OCI-LY3 (cell line): ENCODE data around the gene PLP2.

Experiments used
- CTCF ChIP-seq: fragments of 200-600, 300-600 bp; sonication (generic); IDR thresholded peaks from 2 replicates; pipeline ENCODE4 v1.5.1; 2014; ENCODE audit warnings: antibody characterized with exemption, low read length, low read depth
- EZH2phosphoT487 ChIP-seq: fragments of 200-600 bp; shearing (Covaris generic); IDR thresholded peaks from 2 replicates; pipeline ENCODE4 v1.6.1; 2018; ENCODE audit warnings: antibody characterized with exemption, mixed run types, low read depth

GRCh38 chrX:49199906-49200771 lies 28.4 kb downstream of the PLP2 start, which contains the start of gene SYP:
- TF ChIP-seq CTCF: no peak
- no peak for TF ChIP-seq EZH2phosphoT487
